GM18861 (cell line): ENCODE measurements around the gene SH3BP1.

Source experiments
- ATAC-seq: cut with Tn5 transposase; IDR thresholded peaks from one replicate; pipeline ENCODE4 v1.9.1; 2021; ENCODE audit not compliant: unreplicated experiment

Gene SH3BP1

DNA sequence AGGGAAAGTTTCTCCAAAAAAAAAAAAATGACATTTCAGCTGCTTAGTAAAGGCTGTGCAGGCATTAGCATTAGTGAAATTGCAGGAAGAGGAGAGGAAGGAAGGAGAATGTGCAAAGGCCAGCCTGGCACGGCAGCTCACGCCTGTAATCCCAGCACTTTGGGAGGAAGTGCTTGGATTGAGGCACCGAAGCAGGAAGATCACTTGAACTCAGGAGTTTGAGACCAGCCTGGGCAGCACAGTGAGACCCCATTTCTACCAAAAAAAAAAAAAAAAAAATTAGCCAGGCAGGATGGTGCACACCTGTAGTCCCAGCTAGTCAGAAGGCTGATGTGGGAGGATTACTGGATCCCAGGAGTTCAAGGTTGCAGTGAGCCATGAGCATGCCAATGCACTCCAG, 65.2 kb downstream of the SH3BP1 start:
- ATAC-seq = no peak

DNA sequence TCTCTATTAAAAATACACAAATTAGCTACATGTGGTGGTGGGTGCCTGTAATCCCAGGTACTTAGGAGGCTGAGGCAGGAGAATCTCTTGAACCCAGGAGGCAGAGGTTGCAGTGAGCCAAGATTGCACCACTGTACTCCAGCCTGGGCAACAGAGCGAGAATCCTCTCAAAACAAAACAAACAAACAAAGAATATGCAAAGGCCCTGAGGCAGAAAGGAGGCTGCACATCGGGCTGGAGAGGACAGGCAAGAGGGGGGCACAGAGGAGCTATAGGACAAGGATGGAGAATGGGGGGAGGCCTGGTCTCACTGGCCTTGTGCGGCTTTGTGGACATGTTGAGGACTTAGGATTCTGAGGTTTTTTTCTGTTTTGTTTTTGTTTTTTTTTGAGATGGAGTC, 65.7 kb downstream of the SH3BP1 start:
- no peak for ATAC-seq
